ENCODE measurements around the gene PCDH9. TPM values are rescaled to one million over a fixed set of nuclear protein-coding genes. Genes with fewer than 3 reads are reported as not detected.

Gene PCDH9
- total and polyA plus RNA-seq, 2 experiments from 2014 or later = 0.31 to 0.52 TPM

DNA sequence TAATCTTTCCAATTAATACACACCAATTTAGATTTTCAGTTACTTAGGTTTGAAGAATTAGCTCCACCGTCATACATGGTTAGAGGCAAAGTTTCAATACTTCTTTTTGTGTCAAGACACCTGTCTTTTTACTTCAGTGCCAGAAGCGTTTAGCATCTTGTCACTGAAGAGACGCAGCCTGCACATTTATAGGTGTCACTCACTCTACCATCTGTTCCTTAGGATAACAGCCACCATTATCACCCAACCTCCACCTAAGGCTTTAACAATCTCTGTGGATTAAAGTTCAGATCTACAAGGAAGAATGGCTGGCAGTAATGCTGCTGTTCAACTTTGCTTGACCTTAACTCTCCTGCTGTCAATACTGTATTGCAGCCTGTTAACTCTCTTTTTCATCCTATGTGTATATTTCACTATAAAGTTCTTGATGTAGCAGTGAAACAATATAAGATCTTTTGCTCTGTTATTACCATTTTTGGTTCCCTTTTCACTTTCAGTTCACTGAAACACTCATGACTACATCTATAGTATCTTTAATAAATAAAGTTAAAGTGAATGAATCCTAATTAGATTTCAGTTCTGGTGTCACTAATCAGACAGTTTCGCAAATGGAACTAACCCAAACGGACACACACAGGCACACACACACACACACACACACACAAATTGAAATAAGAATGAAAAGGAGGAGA is 435.6 kb downstream of the PCDH9 start:
- H3K4me3 ChIP-seq = no peak overlapping the region
- H3K9me3 Mint-ChIP-seq = no peaks in the 10 kb centered on the region
- H3K36me3 Mint-ChIP-seq (ENCODE audit: low read depth) = no peaks in the 10 kb centered on the region
- H3K4me3 Mint-ChIP-seq = no peak overlapping the region
- TF ChIP-seq NANOG (IDR thresholded peaks at IDR 0.05; ENCODE audit: borderline replicate concordance) (no peak), CREB1 (CRISPR knock-in tag; IDR thresholded peaks at IDR 0.05; ENCODE audit: low read depth) (no peak), STAT1 (IDR thresholded peaks at IDR 0.05; ENCODE audit: unreplicated experiment) (no peak), EZH2phosphoT487 (IDR thresholded peaks at IDR 0.05; ENCODE audit: unreplicated experiment) (no peak), ZNF462 (CRISPR knock-in tag; IDR thresholded peaks at IDR 0.05) (no peak), ETS1 (IDR thresholded peaks at IDR 0.05) (no peak), CTCF (conservative IDR thresholded peaks at IDR 0.05; ENCODE audit: low read depth in 2 of 2) (no peak), ZNF331 (CRISPR knock-in tag; IDR thresholded peaks at IDR 0.05; ENCODE audit: low read depth) (no peak), POLR2AphosphoS5 (IDR thresholded peaks at IDR 0.05; ENCODE audit: low read depth) (no peak), JUNB (IDR thresholded peaks at IDR 0.05; ENCODE audit: unreplicated experiment) (no peak), ZNF114 (CRISPR knock-in tag; IDR thresholded peaks at IDR 0.05) (no peak), EZH2 (IDR thresholded peaks at IDR 0.05; ENCODE audit: low read depth, unreplicated experiment) (no peak)
- TF ChIP-seq, protein P1, sequence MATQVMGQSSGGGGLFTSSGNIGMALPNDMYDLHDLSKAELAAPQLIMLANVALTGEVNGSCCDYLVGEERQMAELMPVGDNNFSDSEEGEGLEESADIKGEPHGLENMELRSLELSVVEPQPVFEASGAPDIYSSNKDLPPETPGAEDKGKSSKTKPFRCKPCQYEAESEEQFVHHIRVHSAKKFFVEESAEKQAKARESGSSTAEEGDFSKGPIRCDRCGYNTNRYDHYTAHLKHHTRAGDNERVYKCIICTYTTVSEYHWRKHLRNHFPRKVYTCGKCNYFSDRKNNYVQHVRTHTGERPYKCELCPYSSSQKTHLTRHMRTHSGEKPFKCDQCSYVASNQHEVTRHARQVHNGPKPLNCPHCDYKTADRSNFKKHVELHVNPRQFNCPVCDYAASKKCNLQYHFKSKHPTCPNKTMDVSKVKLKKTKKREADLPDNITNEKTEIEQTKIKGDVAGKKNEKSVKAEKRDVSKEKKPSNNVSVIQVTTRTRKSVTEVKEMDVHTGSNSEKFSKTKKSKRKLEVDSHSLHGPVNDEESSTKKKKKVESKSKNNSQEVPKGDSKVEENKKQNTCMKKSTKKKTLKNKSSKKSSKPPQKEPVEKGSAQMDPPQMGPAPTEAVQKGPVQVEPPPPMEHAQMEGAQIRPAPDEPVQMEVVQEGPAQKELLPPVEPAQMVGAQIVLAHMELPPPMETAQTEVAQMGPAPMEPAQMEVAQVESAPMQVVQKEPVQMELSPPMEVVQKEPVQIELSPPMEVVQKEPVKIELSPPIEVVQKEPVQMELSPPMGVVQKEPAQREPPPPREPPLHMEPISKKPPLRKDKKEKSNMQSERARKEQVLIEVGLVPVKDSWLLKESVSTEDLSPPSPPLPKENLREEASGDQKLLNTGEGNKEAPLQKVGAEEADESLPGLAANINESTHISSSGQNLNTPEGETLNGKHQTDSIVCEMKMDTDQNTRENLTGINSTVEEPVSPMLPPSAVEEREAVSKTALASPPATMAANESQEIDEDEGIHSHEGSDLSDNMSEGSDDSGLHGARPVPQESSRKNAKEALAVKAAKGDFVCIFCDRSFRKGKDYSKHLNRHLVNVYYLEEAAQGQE (IDR thresholded peaks at IDR 0.05; ENCODE audit: unreplicated experiment) = no peak
- no peaks in the 10 kb centered on the region for H4K20me1 ChIP-seq (replicated peaks; ENCODE audit: insufficient read depth)
- no peaks in the 10 kb centered on the region for H3K4me1 ChIP-seq (ENCODE audit: insufficient read depth)
- no peaks in the 10 kb centered on the region for H3K36me3 ChIP-seq (ENCODE audit: insufficient read depth)
- no peaks in the 10 kb centered on the region for H3K27me3 Mint-ChIP-seq (ENCODE audit: insufficient read depth, low read depth, poor library complexity)
- no peaks in the 10 kb centered on the region for H3F3A ChIP-seq (replicated peaks; ENCODE audit: low read depth)
- H3K27me3 ChIP-seq (ENCODE audit: insufficient read depth) = no peaks in the 10 kb centered on the region
- no peak overlapping the region for H2AFZ ChIP-seq
- no peaks in the 10 kb centered on the region for H3K79me2 ChIP-seq (replicated peaks; ENCODE audit: insufficient read depth)
- ATAC-seq (no peak), DNase-seq (ENCODE audit: low spot score) (no peak)
- no peak overlapping the region for H3K27ac ChIP-seq (ENCODE audit: low read depth)
- no peak overlapping the region for H3K27ac Mint-ChIP-seq
- H3K9me2 ChIP-seq (ENCODE audit: insufficient read depth) = no peaks in the 10 kb centered on the region
- H3K4me2 ChIP-seq = no peak overlapping the region
- no peaks in the 10 kb centered on the region; the same call in 2 of the 3 replicates for H3K4me1 Mint-ChIP-seq

Measured in GM23338 (cell line).